HS-5 (cell line): ENCODE data around the gene ING4.
"Not testable (repeated sequence)": the region's sequence is repeated elsewhere in the genome, so short reads cannot be mapped to it uniquely, and the experiment has no call there.

ENCODE experiments used
- DNase-seq: peaks from one replicate; pipeline ENCODE4 v3.0.0-alpha.2; 2012; ENCODE audit warnings: low read depth

Gene ING4

GRCh38 chr12:6662906-6663742, at the start of gene ING4:
TSS of gene ING4 (minus strand) at chr12:6663119. CDS start at chr12:6663101, 18 bp downstream.
- peak; percentile 97 for DNase-seq

GRCh38 chr12:6708960-6709394, 46.1 kb upstream of the ING4 start:
- no peak for DNase-seq

DNA sequence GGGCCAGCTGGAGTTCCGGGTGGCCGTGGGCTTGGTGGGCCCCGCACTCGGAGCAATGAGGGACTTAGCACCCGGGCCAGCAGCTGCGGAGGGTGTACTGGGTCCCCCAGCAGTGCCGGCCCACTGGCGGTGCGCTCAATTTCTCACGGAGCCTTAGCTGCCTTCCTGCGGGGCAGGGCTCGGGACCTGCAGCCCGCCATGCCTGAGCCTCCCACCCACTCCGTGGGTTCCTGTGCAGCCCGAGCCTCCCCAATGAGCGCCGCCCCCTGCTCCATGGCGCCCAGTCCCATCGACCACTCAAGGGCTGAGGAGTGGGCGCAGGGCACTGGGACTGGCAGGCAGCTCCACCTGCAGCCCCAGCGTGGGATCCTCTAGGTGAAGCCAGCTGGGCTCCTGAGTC, 45.4 kb upstream of the ING4 start:
- not testable (repeated sequence) for DNase-seq

GRCh38 chr12:6703631-6704030, 40.7 kb upstream of the ING4 start:
- no peak for DNase-seq

GRCh38 chr12:6701078-6701768, 38.3 kb upstream of the ING4 start:
- DNase-seq, result no peak

- no peak for DNase-seq
Observed at GRCh38 chr12:6700646-6701051, 37.7 kb upstream of the ING4 start, which contains the start of gene PIANP. TSS of gene PIANP (minus strand) at chr12:6700815. CDS start at chr12:6698061, 2,754 bp downstream.

DNA sequence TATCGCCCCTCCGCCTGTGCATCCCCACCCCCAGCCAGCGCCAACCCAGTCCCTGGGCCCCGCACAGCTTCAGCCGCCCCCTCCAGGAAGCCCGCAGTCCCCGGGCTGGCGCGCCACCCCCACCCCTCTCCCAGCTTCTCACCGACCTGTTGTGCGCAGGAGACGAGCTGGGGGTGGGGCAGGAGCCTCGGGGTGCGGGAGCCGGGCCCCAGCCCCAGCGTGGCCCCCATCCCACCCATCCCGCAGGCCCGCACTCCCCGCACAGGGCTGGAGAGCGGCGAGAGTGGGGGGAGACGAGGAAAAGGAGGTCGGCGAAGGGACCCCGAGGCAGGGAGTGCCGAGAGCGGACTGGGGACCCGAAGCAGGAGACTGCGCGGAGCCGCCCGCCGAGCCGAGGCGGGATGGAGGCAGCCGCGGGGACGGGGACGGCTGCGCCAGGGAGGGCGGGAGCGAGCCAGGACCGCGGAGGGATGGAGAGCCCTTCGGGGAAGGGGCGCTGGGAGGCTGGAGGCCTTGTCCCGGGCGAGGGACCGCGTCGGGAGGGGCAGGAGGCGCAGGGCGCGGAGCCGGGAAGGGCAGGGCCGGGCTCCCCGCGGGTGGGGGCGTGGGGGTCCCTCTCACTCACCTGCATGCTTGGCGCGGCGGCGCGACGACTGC, 37.2 kb upstream of the ING4 start:
- DNase-seq, result no peak

GRCh38 chr12:6699259-6699988, 36.5 kb upstream of the ING4 start:
- DNase-seq, result no peak

- no peak for DNase-seq
Observed at GRCh38 chr12:6698352-6699046, 35.6 kb upstream of the ING4 start.

DNA sequence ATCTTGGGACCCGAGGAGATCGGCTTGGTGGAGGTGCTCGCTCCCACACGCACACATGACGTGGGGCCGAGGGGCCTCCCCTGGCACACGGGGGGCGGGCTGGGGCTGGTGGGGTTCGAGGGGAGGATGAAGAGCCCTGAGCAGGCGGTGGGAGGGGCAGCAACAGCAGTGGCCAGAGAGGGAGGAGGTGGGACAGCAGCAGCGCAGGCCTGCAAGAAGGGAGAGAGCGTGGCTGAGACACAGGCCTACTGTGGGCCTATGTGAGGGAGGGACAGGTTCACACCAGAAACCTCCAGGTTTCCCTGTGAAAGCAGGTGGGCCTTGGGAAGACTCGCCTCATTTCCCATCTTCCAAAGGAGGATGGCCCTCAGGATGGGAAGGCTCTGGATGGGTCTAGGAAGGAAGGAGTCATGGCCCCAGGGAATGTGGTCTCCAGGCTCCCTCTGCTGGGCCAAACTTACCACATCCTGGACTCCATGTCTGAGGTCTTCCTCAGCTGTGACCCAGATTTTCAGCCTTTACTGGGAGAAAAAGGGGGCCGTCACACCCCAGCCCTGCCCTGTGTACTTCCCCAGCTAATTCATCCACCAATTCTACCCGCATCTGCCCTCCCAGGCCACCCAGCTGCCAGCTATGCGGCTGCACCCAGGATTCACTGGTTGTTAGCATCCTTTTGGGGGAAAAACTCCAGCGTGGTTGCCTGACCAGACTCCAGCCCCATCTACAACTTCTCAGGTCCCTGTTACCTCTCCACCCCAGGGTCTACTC, 34.8 kb upstream of the ING4 start:
- peak; percentile 49 for DNase-seq

DNA sequence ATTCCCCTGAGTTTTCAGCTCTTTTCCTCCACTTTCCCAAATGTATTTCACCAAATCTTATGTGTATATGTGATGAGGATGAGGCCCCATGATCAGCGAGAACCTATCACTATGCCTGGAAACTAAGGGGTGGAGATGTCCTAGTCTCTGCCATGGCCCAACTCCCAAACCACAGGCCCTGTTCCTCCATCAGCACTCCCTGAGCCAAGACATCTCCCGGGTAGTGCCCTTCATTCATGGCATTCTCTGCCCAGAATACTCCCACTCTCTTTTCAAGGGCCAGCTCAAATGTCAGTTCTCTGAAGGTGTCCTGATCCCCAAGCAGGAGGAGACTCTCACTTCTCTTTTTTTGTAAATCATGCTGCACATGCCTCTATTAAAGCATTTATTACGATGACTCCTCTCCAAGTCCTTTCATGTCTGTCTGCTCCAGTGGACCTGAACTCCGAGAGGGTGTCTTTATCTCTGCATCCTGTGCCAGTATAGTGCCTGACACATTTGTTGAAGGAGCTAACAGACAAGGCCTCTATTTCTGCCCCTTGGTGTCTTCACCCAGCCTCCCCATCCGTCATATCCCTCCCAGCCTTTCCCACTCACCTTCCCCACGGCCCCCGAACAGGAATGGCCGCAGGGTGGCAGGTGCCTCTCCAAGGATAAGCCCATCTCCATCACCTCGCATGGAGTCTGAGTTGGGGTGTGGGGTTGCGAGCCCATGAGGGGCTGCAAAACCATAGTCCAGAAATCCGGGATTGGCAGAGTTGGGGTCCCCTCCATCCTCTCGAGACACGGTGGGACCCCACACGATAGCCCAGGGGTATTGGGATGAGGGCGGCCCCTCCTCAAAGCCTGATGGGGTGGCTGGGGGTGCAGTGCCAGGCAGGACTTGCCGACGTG, 34.0 kb upstream of the ING4 start:
- no peak for DNase-seq

- DNase-seq, result no peak
Observed at GRCh38 chr12:6695313-6696045, 32.6 kb upstream of the ING4 start.

- DNase-seq, result no peak
Observed at GRCh38 chr12:6694701-6695100, 31.8 kb upstream of the ING4 start.

- DNase-seq, result no peak
Observed at GRCh38 chr12:6693832-6694355, 31.0 kb upstream of the ING4 start.

DNA sequence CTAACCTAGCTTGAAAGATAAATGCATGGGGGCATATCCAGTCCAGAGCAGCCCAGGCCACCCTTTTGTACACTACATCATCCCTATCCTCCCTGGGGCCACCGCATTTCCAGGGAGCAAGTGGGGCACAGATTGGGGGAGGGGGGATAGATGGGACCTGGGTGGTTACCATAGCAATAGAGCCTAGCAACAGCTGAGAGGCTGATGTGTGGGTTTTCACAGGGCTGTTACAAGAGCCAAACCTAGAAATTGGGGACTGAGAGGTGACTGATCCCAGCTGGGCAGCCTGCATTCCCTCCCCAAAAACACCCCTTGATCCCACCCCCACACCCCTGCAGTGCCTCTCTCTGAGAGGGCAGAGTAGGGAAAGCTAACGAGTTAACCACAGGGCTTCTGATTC, 30.0 kb upstream of the ING4 start:
- DNase-seq, result no peak

- no peak for DNase-seq
Observed at GRCh38 chr12:6691473-6691872, 28.6 kb upstream of the ING4 start.

DNA sequence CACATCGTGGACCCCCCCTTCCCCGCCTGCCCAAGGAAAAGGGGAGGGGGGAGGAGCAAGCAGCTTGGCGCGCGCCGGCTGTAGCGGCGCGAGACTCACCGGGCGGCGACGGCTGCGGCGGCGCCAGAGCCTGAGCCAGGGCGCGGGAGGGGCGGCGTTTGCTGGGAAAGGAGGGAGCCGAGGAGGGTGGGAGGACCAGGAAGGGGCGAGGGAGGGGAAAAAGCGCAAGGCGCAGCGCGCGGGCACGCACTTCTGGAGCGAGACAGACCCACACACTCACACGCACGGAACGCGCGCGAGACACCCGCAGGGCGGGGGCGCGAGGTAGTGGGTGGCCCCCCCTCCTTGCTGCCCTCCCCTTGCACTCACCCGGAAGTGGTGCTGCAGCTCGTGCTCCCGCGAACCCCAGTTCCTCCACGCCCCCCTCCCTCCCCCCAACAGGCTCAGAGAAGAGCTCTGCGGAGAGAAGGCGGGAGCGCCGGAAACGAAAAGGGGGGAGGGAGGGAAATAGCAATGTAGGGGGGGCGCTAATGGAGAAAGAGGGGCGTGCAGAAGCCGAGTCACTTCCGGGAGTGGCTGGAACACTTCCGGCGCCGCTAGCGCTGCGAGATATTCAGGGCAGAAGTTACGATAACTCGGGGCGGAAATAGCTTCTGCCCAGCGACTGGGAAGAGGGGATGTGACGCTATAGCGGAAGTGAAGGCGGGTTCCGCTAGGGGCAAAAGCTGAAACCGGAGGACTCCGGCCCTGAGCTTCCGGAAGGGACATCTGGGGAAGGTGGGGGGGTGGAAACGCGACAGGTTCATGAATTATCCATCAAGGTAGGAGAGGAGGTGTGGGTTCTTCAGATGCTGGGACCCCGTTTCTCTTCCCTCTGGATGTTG, 26.3 kb upstream of the ING4 start, which contains the start of gene ZNF384:
TSS of gene ZNF384 (minus strand) at position 377 of the 884 bp plus-strand sequence. CDS start 9,855 bp downstream, outside the sequence.
- DNase-seq, result peak; percentile 97
